Spleen (tissue), 7 donors: ENCODE results near the gene PDGFRB.

Experiments
- POLR2A ChIP-seq, 3 donors: fragments of 450-650 bp; IDR thresholded peaks; one replicate each; pipeline ENCODE4 v1.5.1; 2017; ENCODE audit warnings: antibody characterized with exemption in 3 of 3, mild to moderate bottlenecking in 1 of 3
- TF ChIP-seq, protein P1 (sequence below), 11 experiments: fragments of 200-600 bp in 7 of 11; fragments of 450-650 bp in 4 of 11; sonication (generic) in 4 of 11; IDR thresholded peaks in 8 of 11; conservative IDR thresholded peaks in 3 of 11; 1 replicate in 7 of 11; 2 replicates in 4 of 11; pipeline versions ENCODE4 v1.4.0 to v1.8.0; 2016 to 2021; ENCODE audit warnings: antibody characterized with exemption in 11 of 11, inconsistent platforms in 4 of 11, mild to moderate bottlenecking in 1 of 11
- donor health status: DM: no; HTN: no; CAD: no; lungs with moderate emphysema.
- donor health status: DM: no; HTN: no; CAD: no.
- donor health status: DM: no; HTN: no; CAD: no.

DNA sequence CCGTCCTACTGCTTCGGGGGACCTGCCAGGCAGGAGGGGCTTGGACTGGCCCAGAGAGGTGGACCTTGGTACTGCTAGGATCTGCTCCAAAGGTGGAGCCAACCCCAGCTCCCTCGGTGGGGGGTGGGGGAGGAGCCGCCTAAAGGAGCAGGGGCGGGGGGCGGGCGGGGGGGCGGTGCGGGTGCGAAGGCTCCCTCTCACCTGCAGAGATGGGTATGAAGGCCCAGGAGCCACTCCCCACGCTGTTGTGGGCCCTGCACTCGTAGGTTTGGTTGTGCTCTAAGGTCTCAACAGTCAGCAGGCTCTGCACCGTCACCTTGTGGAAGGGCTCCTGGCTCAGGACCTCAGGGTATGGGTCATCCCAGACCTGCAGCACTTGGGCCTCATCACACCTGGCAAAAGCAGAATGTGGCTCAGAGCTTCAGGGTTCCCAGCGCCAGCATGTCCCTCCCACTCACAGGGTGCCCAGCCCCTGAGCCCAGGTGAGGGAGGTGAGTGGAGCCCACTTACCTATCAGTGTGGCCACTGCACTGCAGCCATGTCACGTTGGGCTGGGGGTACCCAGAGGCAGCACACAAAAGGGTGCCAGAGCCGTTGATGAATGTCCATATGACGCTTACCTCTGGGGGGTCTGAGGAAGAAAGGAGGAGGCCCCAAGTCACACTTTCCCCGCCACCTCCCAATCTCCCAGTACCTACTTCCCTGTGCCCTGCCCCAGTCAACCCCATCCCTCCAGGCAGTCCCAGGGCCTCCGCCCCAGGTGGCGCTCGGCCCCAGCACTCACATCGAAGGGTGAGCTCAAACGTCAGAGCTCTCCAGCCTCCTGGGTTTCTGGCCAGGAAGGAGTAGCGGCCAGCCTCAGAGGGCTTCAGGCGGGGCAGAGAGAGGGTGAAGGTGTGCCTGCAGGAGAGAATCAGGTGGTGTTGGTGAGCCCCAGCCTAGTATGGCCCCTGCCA, 85.7 kb downstream of the PDGFRB start:
- TF ChIP-seq, protein P1, sequence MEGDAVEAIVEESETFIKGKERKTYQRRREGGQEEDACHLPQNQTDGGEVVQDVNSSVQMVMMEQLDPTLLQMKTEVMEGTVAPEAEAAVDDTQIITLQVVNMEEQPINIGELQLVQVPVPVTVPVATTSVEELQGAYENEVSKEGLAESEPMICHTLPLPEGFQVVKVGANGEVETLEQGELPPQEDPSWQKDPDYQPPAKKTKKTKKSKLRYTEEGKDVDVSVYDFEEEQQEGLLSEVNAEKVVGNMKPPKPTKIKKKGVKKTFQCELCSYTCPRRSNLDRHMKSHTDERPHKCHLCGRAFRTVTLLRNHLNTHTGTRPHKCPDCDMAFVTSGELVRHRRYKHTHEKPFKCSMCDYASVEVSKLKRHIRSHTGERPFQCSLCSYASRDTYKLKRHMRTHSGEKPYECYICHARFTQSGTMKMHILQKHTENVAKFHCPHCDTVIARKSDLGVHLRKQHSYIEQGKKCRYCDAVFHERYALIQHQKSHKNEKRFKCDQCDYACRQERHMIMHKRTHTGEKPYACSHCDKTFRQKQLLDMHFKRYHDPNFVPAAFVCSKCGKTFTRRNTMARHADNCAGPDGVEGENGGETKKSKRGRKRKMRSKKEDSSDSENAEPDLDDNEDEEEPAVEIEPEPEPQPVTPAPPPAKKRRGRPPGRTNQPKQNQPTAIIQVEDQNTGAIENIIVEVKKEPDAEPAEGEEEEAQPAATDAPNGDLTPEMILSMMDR (IDR thresholded peaks at IDR 0.05 in 8 of 11, conservative IDR thresholded peaks at IDR 0.05 in 3 of 11) = no peak
- TF ChIP-seq POLR2A (IDR thresholded peaks at IDR 0.05) = no peak
